Gastroesophageal sphincter (tissue), 3 donors: ENCODE results near the gene NUF2.

ENCODE experiments used
- EP300 ChIP-seq: sonication (generic); formaldehyde crosslinking; IDR thresholded peaks from one replicate; pipeline ENCODE4 v1.6.1; 2017; ENCODE audit warnings: antibody characterized with exemption, mild to moderate bottlenecking
- POLR2A ChIP-seq, 2 donors: fragments of 450-650 bp; IDR thresholded peaks; one replicate each; pipeline ENCODE4 v1.6.1; 2017; ENCODE audit warnings: antibody characterized with exemption in 2 of 2, mild to moderate bottlenecking in 2 of 2, moderate library complexity in 1 of 2
- TF ChIP-seq, protein P1 (sequence below), 4 experiments: fragments of 200-600 bp in 2 of 4; fragments of 450-650 bp in 2 of 4; sonication (generic) in 1 of 4; IDR thresholded peaks; one replicate each; pipeline ENCODE4 v1.5.1; 2017 to 2019; ENCODE audit warnings: antibody characterized with exemption in 4 of 4, mild to moderate bottlenecking in 2 of 4, moderate library complexity in 2 of 4

DNA sequence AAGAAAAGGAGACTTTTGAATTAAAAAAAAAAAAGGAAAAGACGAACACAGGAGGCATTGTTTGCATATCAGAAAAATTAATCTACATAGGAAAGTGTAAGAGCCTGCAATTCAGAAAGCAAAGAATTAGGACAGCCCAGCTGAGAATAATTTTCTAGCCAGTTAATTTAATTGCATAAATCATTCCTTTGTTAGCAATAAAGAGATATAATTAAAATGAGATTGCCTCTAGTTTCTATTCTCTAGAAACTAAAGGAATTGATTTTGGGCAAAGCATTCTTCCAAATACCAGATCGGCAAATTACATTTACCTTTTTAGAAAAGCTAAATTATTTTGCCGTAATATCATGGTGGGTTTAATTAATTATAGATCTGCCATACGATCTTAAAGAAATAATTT lies 46.0 kb downstream of the NUF2 start:
- TF ChIP-seq, protein P1, sequence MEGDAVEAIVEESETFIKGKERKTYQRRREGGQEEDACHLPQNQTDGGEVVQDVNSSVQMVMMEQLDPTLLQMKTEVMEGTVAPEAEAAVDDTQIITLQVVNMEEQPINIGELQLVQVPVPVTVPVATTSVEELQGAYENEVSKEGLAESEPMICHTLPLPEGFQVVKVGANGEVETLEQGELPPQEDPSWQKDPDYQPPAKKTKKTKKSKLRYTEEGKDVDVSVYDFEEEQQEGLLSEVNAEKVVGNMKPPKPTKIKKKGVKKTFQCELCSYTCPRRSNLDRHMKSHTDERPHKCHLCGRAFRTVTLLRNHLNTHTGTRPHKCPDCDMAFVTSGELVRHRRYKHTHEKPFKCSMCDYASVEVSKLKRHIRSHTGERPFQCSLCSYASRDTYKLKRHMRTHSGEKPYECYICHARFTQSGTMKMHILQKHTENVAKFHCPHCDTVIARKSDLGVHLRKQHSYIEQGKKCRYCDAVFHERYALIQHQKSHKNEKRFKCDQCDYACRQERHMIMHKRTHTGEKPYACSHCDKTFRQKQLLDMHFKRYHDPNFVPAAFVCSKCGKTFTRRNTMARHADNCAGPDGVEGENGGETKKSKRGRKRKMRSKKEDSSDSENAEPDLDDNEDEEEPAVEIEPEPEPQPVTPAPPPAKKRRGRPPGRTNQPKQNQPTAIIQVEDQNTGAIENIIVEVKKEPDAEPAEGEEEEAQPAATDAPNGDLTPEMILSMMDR (IDR thresholded peaks at IDR 0.05) = no peak
- no peak for TF ChIP-seq EP300
- TF ChIP-seq POLR2A (IDR thresholded peaks at IDR 0.05) = no peak
